T-cell (primary cell): ENCODE measurements around the gene KDM2B. TPM values are rescaled to one million over a fixed set of nuclear protein-coding genes. Genes with fewer than 3 reads are reported as not detected.

ENCODE experiments used
- ATAC-seq, 4 experiments: fragments of 200-7000 bp in 3 of 4; fragments of 150-1000 bp in 1 of 4; cut with Tn5 transposase; replicated peaks in 1 of 4; 1 replicate in 3 of 4; 2 replicates in 1 of 4; pipeline ENCODE4 v1.10.0; 2021; ENCODE audit warnings: moderate library complexity in 3 of 4, mild to moderate bottlenecking in 2 of 4, moderate number of reproducible peaks in 1 of 4
- CTCF ChIA-PET, 2 donors: fragments of 300-600 bp; sonication (Branson Sonifier 250); formaldehyde crosslinking; loops; one replicate each; lab custom pipeline; 2022; ENCODE audit warnings: antibody characterized with exemption in 2 of 2; lab: Charles Lee
- POLR2A ChIA-PET, 2 donors: fragments of 300-600 bp; sonication (Branson Sonifier 250); formaldehyde crosslinking; loops; one replicate each; lab custom pipeline; 2022; ENCODE audit warnings: antibody characterized with exemption in 2 of 2; lab: Charles Lee
- DNase-seq, 35 experiments: peaks; one replicate each; pipeline versions ENCODE4 v3.0.0 to v3.0.0-alpha.2; 2013 to 2023
- H3K27ac ChIP-seq: one replicate; pipeline ENCODE4 v1.5.1; 2013; ENCODE audit warnings: low read length
- H3K27me3 ChIP-seq, 2 experiments: replicated peaks in 1 of 2; 1 replicate in 1 of 2; 2 replicates in 1 of 2; pipeline versions ENCODE4 v1.6.1 to v1.7.0; 2013; ENCODE audit warnings: low read length in 1 of 2, mixed read lengths in 1 of 2; ENCODE audit not compliant: control insufficient read depth in 2 of 2, insufficient read depth in 2 of 2; ENCODE audit errors: extremely low read depth in 1 of 2
- H3K36me3 ChIP-seq, 2 donors: 1 replicate in 1 of 2; 2 replicates in 1 of 2; pipeline versions ENCODE4 v1.6.1 to v1.7.0; 2013; ENCODE audit warnings: low read length in 1 of 2; ENCODE audit not compliant: control insufficient read depth in 2 of 2, insufficient read depth in 1 of 2; ENCODE audit errors: extremely low read depth in 1 of 2
- H3K4me1 ChIP-seq, 2 experiments: 1 replicate in 1 of 2; 2 replicates in 1 of 2; pipeline versions ENCODE4 v1.6.1 to v1.7.0; 2013; ENCODE audit warnings: low read length in 2 of 2, mixed read lengths in 1 of 2; ENCODE audit not compliant: insufficient read depth in 2 of 2, control insufficient read depth in 1 of 2; ENCODE audit errors: extremely low read depth in 1 of 2
- H3K4me3 ChIP-seq, 2 donors: 1 replicate in 1 of 2; 2 replicates in 1 of 2; pipeline versions ENCODE4 v1.5.1 to v1.7.0; 2013; ENCODE audit warnings: mild to moderate bottlenecking in 2 of 2, low read length in 1 of 2, moderate library complexity in 1 of 2; ENCODE audit not compliant: control insufficient read depth in 1 of 2; ENCODE audit errors: extremely low read depth in 1 of 2
- H3K9me3 ChIP-seq: 2 replicates; pipeline ENCODE4 v1.7.0; 2013
- H3K27ac Mint-ChIP-seq, 2 donors: one replicate each; pipeline ENCODE4 v1.8.0; 2020 to 2021; ENCODE audit warnings: mild to moderate bottlenecking in 2 of 2, mixed read lengths in 2 of 2
- H3K27me3 Mint-ChIP-seq, 2 donors: one replicate each; pipeline ENCODE4 v1.8.0; 2021 to 2022; ENCODE audit warnings: mixed read lengths in 2 of 2
- H3K36me3 Mint-ChIP-seq: one replicate; pipeline ENCODE4 v1.8.0; 2021; ENCODE audit warnings: mixed read lengths
- H3K4me1 Mint-ChIP-seq, 3 donors: one replicate each; pipeline ENCODE4 v1.8.0; 2020 to 2022; ENCODE audit warnings: mixed read lengths in 3 of 3, mild to moderate bottlenecking in 1 of 3
- H3K4me3 Mint-ChIP-seq, 3 donors: one replicate each; pipeline ENCODE4 v1.8.0; 2020 to 2022; ENCODE audit warnings: mild to moderate bottlenecking in 3 of 3, mixed read lengths in 3 of 3, moderate library complexity in 3 of 3
- H3K9me3 Mint-ChIP-seq, 3 donors: one replicate each; pipeline ENCODE4 v1.8.0; 2020 to 2022; ENCODE audit warnings: mixed read lengths in 3 of 3
- WGBS: methylation state at CpG from one replicate; pipeline ENCODE4 v1.1.5; 2013; ENCODE audit warnings: missing lambda C conversion rate; ENCODE audit not compliant: insufficient coverage; 5-methylcytosine and 5-hydroxymethylcytosine counted together
- total RNA-seq, 35 experiments: library from RNA in 6 of 35; stranded (reverse) in 6 of 35; fragments of 120-200 nt in 1 of 35; gene quantifications; one replicate each; pipeline versions ENCODE4 v1.2.1 to v1.2.4 and lab custom pipeline; 2013 to 2026

The KDM2B gene
- total RNA-seq, 5 donors from 2014 or later (not counting 1 experiment from before 2014, with no cell fraction given): 74.1 to 102 (median 95.8) TPM

GRCh38 chr12:121561009-121561395, 19.8 kb downstream of the KDM2B start:
- peaks cover 3 to 12% of the 10 kb centered on the region in 2 donors for H3K36me3 ChIP-seq
- H3K9me3 ChIP-seq: no peaks in the 10 kb centered on the region
- POLR2A ChIA-PET: interaction anchor here in 1 of 2 donors (0.6 kb wide), 1 partner anchor 1386 kb away, joined by 9 read pairs; no protein-coding TSS in a partner anchor
- Mint-ChIP-seq H3K4me1 (peaks cover 10 to 20% (median 10%) of the 10 kb centered on the region in 3 donors), H3K27ac (no peak overlapping the region), H3K9me3 (no peaks in the 10 kb centered on the region), H3K36me3 (peaks cover 17% of the 10 kb centered on the region), H3K4me3 (no peak overlapping the region), H3K27me3 (no peaks in the 10 kb centered on the region)
- H3K27ac ChIP-seq: no peak overlapping the region
- H3K4me3 ChIP-seq: no peak overlapping the region
- WGBS: 95% methylated on average over 14 of the region's 16 CpGs
- H3K27me3 ChIP-seq: no peaks in the 10 kb centered on the region
- no peak for DNase-seq
- peaks cover 2 to 19% of the 10 kb centered on the region in 2 experiments for H3K4me1 ChIP-seq
- CTCF ChIA-PET: no interaction called here
- ATAC-seq: no peak

DNA sequence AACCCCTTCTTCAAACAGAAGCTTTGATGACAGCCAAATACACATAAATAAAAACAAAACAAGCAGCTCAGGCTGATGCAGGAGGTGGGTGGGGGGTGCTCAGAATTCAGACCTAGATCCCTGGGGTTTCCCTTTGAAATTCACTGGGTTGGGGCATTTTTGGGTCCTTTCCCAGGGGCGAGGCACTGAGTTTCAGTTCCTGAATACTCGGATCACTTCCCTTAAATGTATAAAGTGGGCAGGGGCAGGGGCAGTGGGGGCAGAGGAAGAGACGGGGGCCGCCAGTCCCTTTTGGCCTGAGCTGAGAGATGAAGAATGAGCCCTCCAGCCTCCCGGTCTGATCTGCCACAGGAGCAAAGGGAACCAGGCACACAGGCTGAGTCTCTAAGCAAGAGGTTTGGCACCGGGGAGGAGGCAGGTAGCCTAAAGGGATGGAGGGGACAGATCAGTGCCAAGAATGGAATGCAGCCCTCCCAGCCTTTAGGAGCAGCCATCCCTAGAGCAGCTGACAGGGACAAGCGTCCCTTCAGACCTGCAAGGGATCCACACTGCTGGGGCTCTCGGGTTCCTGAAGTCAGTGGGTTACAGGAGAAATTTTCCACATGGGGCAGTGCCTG, 20.3 kb downstream of the KDM2B start:
- Mint-ChIP-seq H3K27ac (no peak overlapping the region), H3K4me3 (no peak overlapping the region), H3K27me3 (no peaks in the 10 kb centered on the region), H3K9me3 (no peaks in the 10 kb centered on the region), H3K36me3 (peaks cover 17% of the 10 kb centered on the region), H3K4me1 (peaks cover 10 to 20% (median 10%) of the 10 kb centered on the region in 3 donors)
- Histone ChIP-seq H3K9me3 (no peaks in the 10 kb centered on the region), H3K27me3 (no peaks in the 10 kb centered on the region), H3K4me1 (peaks cover 2 to 19% of the 10 kb centered on the region in 2 experiments), H3K4me3 (no peak overlapping the region), H3K36me3 (peaks cover 3 to 12% of the 10 kb centered on the region in 2 donors), H3K27ac (no peak overlapping the region)
- WGBS: 89% methylated on average over 6 of the region's 8 CpGs
- ChIA-PET CTCF (no interaction called here), POLR2A (interaction anchor here in 1 of 2 donors (0.6 kb wide), 1 partner anchor 1387 kb away, joined by 9 read pairs; no protein-coding TSS in a partner anchor)
- ATAC-seq (no peak), DNase-seq (peak in 1 of 35 experiments; percentile 31)

DNA sequence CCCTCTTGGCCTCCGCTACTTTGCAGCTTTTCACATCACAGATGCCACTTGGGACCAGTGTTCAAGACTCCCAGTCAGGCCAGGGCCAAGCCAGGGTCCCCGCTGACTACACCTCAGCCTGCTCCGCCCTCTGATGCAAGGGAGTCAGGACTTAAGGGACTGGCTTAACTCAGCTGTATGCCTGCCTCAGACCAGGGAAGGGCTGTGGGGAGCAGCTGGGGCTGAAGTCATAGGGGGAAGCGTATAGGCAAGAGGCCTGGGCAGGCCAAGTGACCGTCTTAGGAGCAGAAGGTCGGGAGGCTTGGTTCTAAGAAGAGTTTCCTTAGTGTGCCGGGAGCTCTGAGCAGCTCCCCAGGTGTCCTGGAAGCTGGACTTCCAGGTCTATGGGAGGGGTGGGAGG, 21.9 kb downstream of the KDM2B start:
- ChIA-PET POLR2A (interaction anchor here (0.8 to 1.2 kb wide), 2 partner anchors 58 to 112 kb away, joined by 3 read pairs; no protein-coding TSS in a partner anchor), CTCF (interaction anchor here in 1 of 2 donors (0.7 kb wide), 1 partner anchor 56 kb away, joined by 3 read pairs; no protein-coding TSS in a partner anchor)
- H3K27ac ChIP-seq: no peak overlapping the region
- H3K4me1 Mint-ChIP-seq: peaks cover 10 to 20% (median 10%) of the 10 kb centered on the region in 3 donors
- no peaks in the 10 kb centered on the region for H3K27me3 ChIP-seq
- peaks cover 14% of the 10 kb centered on the region for H3K36me3 Mint-ChIP-seq
- no peak overlapping the region for H3K4me3 ChIP-seq
- H3K9me3 ChIP-seq: no peaks in the 10 kb centered on the region
- peaks cover 2 to 19% of the 10 kb centered on the region in 2 experiments for H3K4me1 ChIP-seq
- ATAC-seq (no peak), DNase-seq (no peak)
- H3K4me3 Mint-ChIP-seq: no peak overlapping the region
- no peak overlapping the region for H3K27ac Mint-ChIP-seq
- WGBS: 98% methylated on average over 6 of the region's 7 CpGs
- peaks cover 3 to 14% of the 10 kb centered on the region in 2 donors for H3K36me3 ChIP-seq
- no peaks in the 10 kb centered on the region for H3K27me3 Mint-ChIP-seq
- no peaks in the 10 kb centered on the region for H3K9me3 Mint-ChIP-seq

- no peak overlapping the region for H3K27ac Mint-ChIP-seq
- ChIA-PET POLR2A (no interaction called here), CTCF (interaction anchor here (0.6 to 3.4 kb wide), 7 partner anchors 29 to 136 kb away, joined by 3 to 37 read pairs (median 20); partner anchors contain the start of genes MORN3 (in 2 of the 2) and ORAI1 (in 1 of the 2))
- 80% methylated on average over 2 of the region's 13 CpGs for WGBS
- H3K4me3 Mint-ChIP-seq: no peak overlapping the region
- H3K27me3 ChIP-seq: no peaks in the 10 kb centered on the region
- no peaks in the 10 kb centered on the region for H3K27me3 Mint-ChIP-seq
- H3K36me3 ChIP-seq: peaks cover 5 to 36% of the 10 kb centered on the region in 2 donors
- H3K4me1 Mint-ChIP-seq: peaks cover 0 to 11% (median 8%) of the 10 kb centered on the region in 3 donors
- H3K36me3 Mint-ChIP-seq: peaks cover 11% of the 10 kb centered on the region
- no peaks in the 10 kb centered on the region for H3K9me3 Mint-ChIP-seq
- no peak overlapping the region for H3K4me3 ChIP-seq
- peaks cover 0 to 20% of the 10 kb centered on the region in 2 experiments for H3K4me1 ChIP-seq
- H3K27ac ChIP-seq: peak overlapping the region; percentile 31
- ATAC-seq: no peak
- DNase-seq: no peak
- H3K9me3 ChIP-seq: no peaks in the 10 kb centered on the region
Observed at GRCh38 chr12:121550974-121551634, 29.7 kb downstream of the KDM2B start.

- Mint-ChIP-seq H3K9me3 (no peaks in the 10 kb centered on the region), H3K27ac (no peak overlapping the region), H3K27me3 (no peaks in the 10 kb centered on the region), H3K4me3 (no peak overlapping the region), H3K36me3 (peaks cover 15% of the 10 kb centered on the region), H3K4me1 (peaks cover 0 to 11% (median 8%) of the 10 kb centered on the region in 3 donors)
- ChIA-PET CTCF (interaction anchor here in 1 of 2 donors (0.6 kb wide), 1 partner anchor 165 kb away, joined by 3 read pairs; no protein-coding TSS in a partner anchor), POLR2A (interaction anchor here in 1 of 2 donors (0.5 kb wide), 1 partner anchor 248 kb away, joined by 13 read pairs; no protein-coding TSS in a partner anchor)
- DNase-seq (no peak), ATAC-seq (no peak)
- H3K27me3 ChIP-seq: no peaks in the 10 kb centered on the region
- 100% methylated on average over 3 of the region's 7 CpGs for WGBS
- peaks cover 5 to 42% of the 10 kb centered on the region in 2 donors for H3K36me3 ChIP-seq
- no peak overlapping the region for H3K4me3 ChIP-seq
- no peaks in the 10 kb centered on the region for H3K9me3 ChIP-seq
- H3K4me1 ChIP-seq: peaks cover 0 to 20% of the 10 kb centered on the region in 2 experiments
- no peak overlapping the region for H3K27ac ChIP-seq
Observed at GRCh38 chr12:121549075-121549474, 31.7 kb downstream of the KDM2B start.

DNA sequence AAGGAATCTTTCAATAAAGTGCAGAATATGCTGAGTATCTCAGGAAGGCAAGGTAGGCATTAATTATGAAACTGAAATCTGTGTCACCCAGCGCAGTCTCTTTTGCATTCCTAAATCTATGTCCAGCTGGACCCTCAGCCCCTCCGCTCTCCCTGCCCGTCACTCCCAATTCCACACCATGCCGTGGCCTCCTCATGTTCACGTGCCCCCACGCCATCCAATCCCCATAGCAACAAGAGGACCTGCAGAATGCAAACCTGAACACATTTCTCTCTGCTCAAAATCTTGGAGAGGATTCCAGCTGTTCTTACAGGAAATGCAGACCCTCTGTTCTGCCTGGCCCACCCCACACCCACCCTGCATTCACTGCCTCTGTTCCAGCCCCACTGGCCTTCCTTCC, 35.3 kb downstream of the KDM2B start:
- no peaks in the 10 kb centered on the region for H3K9me3 Mint-ChIP-seq
- DNase-seq (no peak), ATAC-seq (no peak)
- Histone ChIP-seq H3K27ac (no peak overlapping the region), H3K27me3 (no peaks in the 10 kb centered on the region), H3K36me3 (peaks cover 5 to 34% of the 10 kb centered on the region in 2 donors), H3K4me1 (peaks cover 0 to 2% of the 10 kb centered on the region in 2 experiments), H3K4me3 (no peak overlapping the region), H3K9me3 (no peaks in the 10 kb centered on the region)
- H3K27ac Mint-ChIP-seq: no peak overlapping the region
- peaks cover 23% of the 10 kb centered on the region for H3K36me3 Mint-ChIP-seq
- ChIA-PET CTCF (interaction anchor here (0.6 to 1.4 kb wide), 3 partner anchors 34 to 250 kb away, joined by 3 read pairs; partner anchors contain the start of gene MORN3 (in 1 of the 2)), POLR2A (no interaction called here)
- WGBS: 100% methylated on average over 5 of the region's 6 CpGs
- H3K4me1 Mint-ChIP-seq: peaks cover 0 to 4% (median 0%) of the 10 kb centered on the region in 3 donors
- no peak overlapping the region for H3K4me3 Mint-ChIP-seq
- no peaks in the 10 kb centered on the region for H3K27me3 Mint-ChIP-seq
